ENCODE results near the gene PML.

PML gene

DNA sequence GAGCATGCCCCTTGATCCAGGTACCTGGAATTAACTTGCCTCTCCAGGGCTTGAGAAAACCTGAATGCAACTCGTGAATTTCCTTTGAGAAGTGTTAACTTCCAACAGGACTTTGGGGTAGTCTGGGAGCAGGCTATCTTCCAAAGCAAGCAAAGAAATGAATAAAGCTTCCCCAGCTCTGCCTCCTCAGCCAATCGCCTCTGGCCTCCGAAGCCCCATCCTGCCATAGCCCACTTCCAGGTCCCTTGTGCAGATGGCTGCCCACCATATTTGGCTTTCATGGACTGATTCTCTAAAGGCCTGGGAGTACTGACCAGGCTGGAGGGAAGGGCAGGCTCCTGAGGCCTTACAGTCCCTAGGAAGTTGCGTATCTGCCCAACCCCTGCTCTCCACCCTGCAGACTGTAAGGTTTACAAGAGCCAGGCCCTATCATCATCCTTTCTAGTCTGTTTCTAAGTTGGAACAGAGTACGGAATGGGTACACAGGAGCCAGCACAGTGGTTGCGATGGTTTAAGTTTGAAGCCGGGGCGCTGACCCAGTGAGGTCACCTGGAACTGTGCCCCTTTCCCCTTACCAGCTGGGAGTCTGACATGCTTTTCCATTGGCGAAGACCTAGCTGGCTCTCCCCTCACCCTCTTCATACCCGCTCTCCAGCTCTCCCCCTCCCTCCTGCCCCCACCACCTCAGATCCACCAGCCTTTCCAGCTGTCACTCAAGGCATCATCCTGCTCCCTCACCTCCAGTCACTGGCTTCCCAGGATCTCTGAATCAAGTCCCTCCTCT lies 1.1 kb upstream of the PML start:
- peaks cover 52% of the 10 kb centered on the region for H3K4me1 Mint-ChIP-seq (ENCODE audit: low read depth)
- peak overlapping the region; percentile 97 for H3K4me3 Mint-ChIP-seq
- intact Hi-C loops (cut with micrococcal nuclease) = no loop called here
- peak overlapping the region; percentile 91 for H3K27ac Mint-ChIP-seq
- H3K27me3 Mint-ChIP-seq = no peaks in the 10 kb centered on the region
- H3K9me3 Mint-ChIP-seq = no peaks in the 10 kb centered on the region
- H3K36me3 Mint-ChIP-seq (ENCODE audit: low read depth) = peaks cover 20% of the 10 kb centered on the region

DNA sequence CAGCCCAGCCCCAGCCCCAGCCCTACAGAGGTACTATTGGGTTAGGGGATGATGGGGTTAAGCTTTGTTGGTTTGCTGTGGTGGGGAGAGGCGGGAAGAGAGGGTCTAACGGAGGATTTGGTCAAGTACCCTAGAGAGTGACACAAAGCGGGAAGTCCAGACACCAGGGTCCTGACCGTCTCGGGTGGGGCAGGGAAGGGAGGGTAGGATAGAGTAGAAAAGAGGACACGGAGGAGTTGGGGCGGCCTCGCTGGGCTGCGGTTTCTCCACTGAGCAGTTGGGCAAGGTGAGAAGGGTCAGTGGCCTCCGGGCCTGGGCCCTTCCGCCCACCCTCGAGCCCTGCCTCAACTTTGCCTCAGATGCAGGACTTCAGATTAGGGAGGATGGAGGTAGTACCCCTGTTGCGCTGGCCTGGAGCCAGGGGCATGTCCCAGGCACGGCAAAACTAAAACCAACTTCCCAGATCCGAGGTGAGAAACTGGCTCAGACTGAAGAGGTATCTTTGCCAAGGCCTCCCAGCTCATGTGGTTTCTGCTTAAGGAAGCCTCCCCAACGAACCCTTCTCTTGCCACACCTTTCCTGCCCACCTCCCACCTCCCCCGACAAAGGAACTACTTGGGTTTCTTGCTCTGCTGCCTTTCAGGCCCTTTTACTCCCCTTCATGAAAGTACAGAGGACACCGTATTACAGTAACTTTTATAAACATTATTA lies 551 bp downstream of the PML start:
- H3K4me1 Mint-ChIP-seq (ENCODE audit: low read depth) = peaks cover 50% of the 10 kb centered on the region
- peaks cover 37% of the 10 kb centered on the region for H3K36me3 Mint-ChIP-seq (ENCODE audit: low read depth)
- no peaks in the 10 kb centered on the region for H3K9me3 Mint-ChIP-seq
- H3K4me3 Mint-ChIP-seq = peak overlapping the region; percentile 97
- H3K27ac Mint-ChIP-seq = peak overlapping the region; percentile 91
- intact Hi-C loops (cut with micrococcal nuclease) = no loop called here
- no peaks in the 10 kb centered on the region for H3K27me3 Mint-ChIP-seq

DNA sequence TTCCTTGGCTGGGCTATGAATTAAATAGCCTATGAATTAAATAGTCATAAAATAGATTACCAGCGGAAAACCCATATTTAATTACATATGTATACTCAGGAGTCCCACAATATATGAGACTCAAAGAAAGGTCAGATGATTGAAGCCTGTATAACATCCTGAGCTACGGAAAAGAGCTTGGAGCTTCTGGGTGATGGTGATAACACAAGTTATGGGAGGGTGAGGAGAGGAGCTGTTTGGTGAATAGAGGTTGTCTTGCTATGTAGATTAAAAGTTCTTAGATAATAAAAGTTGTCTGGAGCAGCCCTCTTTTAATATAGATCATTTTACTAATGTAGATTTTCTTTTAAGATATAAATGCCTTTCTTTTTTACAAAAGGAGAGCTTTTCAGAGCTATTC lies 1.8 kb downstream of the PML start:
- intact Hi-C loops (cut with micrococcal nuclease) = no loop called here
- no peaks in the 10 kb centered on the region for H3K27me3 Mint-ChIP-seq
- no peaks in the 10 kb centered on the region for H3K9me3 Mint-ChIP-seq
- H3K27ac Mint-ChIP-seq = peak overlapping the region; percentile 91
- peaks cover 48% of the 10 kb centered on the region for H3K4me1 Mint-ChIP-seq (ENCODE audit: low read depth)
- H3K36me3 Mint-ChIP-seq (ENCODE audit: low read depth) = peaks cover 48% of the 10 kb centered on the region
- H3K4me3 Mint-ChIP-seq = peak overlapping the region; percentile 37

DNA sequence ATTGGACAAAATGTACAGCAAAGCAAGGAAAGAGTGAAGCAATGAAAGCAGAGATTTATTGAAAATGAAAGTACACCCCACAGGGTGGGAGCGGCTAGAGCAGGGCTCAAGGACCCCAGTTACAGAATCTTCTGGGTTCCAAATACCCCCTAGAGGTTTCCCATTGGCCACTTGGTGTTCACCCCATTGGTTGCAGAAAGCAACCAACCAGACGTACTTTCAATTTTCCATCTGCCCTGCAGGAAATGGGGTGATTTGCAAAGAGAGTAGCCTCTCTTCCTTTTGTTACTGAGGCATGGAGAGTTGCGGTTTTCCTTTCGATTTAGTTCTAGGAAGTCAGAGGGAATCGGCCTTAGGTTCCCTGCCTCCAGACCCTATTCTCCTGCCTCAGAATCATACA lies 2.4 kb downstream of the PML start:
- intact Hi-C loops (cut with micrococcal nuclease) = no loop called here
- no peaks in the 10 kb centered on the region for H3K27me3 Mint-ChIP-seq
- H3K9me3 Mint-ChIP-seq = no peaks in the 10 kb centered on the region
- H3K4me3 Mint-ChIP-seq = peak overlapping the region; percentile 72
- peak overlapping the region; percentile 75 for H3K27ac Mint-ChIP-seq
- peaks cover 53% of the 10 kb centered on the region for H3K36me3 Mint-ChIP-seq (ENCODE audit: low read depth)
- peaks cover 46% of the 10 kb centered on the region for H3K4me1 Mint-ChIP-seq (ENCODE audit: low read depth)

DNA sequence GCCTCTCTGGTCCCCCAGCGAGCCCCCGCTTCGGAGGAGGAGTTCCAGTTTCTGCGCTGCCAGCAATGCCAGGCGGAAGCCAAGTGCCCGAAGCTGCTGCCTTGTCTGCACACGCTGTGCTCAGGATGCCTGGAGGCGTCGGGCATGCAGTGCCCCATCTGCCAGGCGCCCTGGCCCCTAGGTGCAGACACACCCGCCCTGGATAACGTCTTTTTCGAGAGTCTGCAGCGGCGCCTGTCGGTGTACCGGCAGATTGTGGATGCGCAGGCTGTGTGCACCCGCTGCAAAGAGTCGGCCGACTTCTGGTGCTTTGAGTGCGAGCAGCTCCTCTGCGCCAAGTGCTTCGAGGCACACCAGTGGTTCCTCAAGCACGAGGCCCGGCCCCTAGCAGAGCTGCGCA lies 3.5 kb downstream of the PML start:
- intact Hi-C loops (cut with micrococcal nuclease) = no loop called here
- no peak overlapping the region for H3K27ac Mint-ChIP-seq
- H3K27me3 Mint-ChIP-seq = no peaks in the 10 kb centered on the region
- H3K36me3 Mint-ChIP-seq (ENCODE audit: low read depth) = peaks cover 60% of the 10 kb centered on the region
- no peaks in the 10 kb centered on the region for H3K9me3 Mint-ChIP-seq
- H3K4me3 Mint-ChIP-seq = no peak overlapping the region
- H3K4me1 Mint-ChIP-seq (ENCODE audit: low read depth) = peaks cover 38% of the 10 kb centered on the region

DNA sequence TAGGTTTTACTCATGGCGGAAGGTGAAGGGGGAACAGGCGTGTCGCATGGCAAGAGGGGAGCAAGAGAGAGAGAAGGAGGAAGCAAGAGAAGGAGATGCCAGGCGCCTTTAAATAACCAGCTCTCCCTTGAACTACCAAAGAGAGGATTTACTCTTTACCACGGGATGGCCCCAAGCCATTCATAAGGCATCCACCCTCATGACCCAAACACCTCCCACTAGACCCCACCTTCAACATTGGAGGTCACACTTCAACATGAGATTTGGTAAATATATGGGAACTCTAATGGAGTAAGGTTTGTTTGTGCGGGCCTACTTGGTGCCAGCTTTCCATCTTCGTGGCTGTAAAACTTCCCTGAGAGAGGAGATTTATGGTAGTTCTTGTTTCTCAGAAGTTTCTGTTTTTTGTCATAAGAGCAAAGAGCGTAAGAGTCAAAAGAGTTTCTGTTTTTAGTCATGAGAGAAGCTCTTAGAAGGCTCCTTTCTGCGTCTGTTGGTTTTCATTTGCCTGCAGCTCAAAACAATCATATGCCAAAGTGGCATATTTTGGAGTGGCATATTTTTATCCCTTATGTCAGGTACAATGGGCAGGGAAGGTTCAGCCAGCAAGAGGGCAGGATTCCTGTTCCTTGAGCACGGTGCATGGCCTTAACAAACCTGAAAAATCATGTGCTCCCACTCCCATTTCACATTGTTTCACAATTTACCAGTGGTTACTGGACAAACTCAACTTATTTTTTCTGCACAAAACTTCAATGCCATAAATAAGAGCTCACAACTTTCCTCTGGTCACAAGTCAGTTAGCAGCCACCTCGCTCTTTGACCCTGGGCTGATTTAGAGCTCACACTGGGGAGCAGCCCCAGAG lies 12.5 kb downstream of the PML start:
- Mint-ChIP-seq H3K9me3 (no peaks in the 10 kb centered on the region), H3K27ac (peak overlapping the region; percentile 48)

DNA sequence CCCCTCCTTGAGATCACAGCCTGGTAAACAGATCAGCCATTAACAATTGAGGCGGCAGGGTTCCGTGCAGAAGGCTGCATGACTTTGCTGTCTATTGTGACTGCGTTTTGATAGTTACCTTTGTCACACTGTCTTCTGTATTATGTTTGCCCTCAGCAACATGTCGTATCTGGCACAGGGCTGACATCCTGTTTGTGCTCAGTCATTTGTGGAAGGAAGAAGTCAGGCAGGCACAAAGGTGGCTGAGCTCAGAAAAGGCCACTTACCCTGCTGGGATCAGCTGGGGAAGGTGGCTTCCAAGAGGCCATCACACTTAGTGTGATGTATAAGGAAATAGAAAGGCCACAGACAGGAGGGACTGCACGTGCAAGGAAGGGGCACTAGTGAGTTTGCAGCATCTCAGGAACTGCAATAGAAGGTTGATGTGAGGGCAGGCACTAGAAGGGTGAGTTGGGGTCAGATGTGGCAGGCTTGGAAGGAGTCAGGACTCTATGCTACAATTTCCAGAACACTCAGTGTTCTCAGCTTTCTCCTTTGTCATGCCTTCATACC lies 13.4 kb downstream of the PML start:
- Mint-ChIP-seq H3K27me3 (no peaks in the 10 kb centered on the region), H3K27ac (peak overlapping the region; percentile 48), H3K36me3 (ENCODE audit: low read depth) (peaks cover 68% of the 10 kb centered on the region), H3K9me3 (no peaks in the 10 kb centered on the region), H3K4me1 (ENCODE audit: low read depth) (peaks cover 69% of the 10 kb centered on the region), H3K4me3 (no peak overlapping the region)
- intact Hi-C loops (cut with micrococcal nuclease) = no loop called here

More for the DNA sequence above, 12.5 kb downstream of the PML start:
- Mint-ChIP-seq H3K36me3 (ENCODE audit: low read depth) (peaks cover 75% of the 10 kb centered on the region), H3K27me3 (no peaks in the 10 kb centered on the region), H3K4me1 (ENCODE audit: low read depth) (peaks cover 69% of the 10 kb centered on the region), H3K4me3 (peak overlapping the region; percentile 9)
- intact Hi-C loops (cut with micrococcal nuclease) = no loop called here

DNA sequence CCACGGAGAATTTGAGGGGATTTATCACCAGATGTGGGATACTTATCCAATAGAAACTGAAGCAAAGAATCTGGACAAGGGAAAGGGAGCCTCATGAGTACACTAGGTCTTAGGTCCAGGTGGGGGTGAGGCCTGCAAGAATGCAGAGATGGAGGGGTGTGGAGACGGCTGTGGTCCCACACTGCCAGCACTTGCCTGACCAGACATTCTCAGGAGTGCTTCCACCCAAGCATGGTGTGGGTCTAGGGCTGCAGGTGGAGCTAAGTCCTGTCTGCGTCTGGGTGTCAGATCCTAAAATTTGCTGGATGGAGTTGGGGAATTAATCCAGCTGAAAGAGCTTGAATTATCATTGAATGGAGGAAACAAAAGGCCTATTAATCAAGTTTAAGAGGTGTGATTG lies 14.4 kb downstream of the PML start:
- H3K27ac Mint-ChIP-seq = peak overlapping the region; percentile 48
- no peaks in the 10 kb centered on the region for H3K27me3 Mint-ChIP-seq
- H3K4me3 Mint-ChIP-seq = no peak overlapping the region
- H3K4me1 Mint-ChIP-seq (ENCODE audit: low read depth) = peaks cover 64% of the 10 kb centered on the region
- H3K36me3 Mint-ChIP-seq (ENCODE audit: low read depth) = peaks cover 60% of the 10 kb centered on the region
- H3K9me3 Mint-ChIP-seq = no peaks in the 10 kb centered on the region
- intact Hi-C loops (cut with micrococcal nuclease) = no loop called here

DNA sequence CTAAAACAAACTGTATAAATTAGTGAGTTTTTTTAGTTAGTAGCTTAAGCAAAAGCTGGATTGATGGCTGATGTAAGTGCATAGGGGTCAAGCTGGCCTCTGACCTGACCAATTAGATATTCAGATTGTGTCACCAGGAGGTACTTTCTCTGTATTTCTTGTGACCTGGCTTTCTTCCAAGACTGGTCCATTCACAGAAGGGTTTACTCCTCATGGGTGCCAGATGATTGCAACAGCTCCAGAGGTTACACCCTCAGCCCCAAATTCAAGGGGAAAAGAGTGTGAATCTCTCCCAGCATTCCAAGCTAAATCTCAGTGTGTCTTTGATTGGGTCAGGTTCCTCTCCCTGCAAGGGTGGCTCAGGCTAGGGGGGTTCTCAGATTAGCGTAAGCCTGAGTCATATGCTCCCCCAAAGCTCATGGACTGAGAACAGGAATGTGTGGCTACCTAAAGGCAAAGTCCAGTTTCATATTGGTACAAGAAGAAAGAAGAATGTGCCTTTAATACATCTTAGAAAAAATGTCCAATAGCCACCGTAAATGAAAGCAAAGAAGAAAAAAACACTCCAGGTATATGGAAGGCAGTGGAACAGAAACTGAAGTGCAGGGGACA lies 16.5 kb downstream of the PML start:
- Mint-ChIP-seq H3K4me1 (ENCODE audit: low read depth) (peaks cover 61% of the 10 kb centered on the region), H3K27me3 (no peaks in the 10 kb centered on the region), H3K36me3 (ENCODE audit: low read depth) (peaks cover 60% of the 10 kb centered on the region), H3K4me3 (no peak overlapping the region), H3K9me3 (no peaks in the 10 kb centered on the region), H3K27ac (no peak overlapping the region)
- intact Hi-C loops (cut with micrococcal nuclease) = no loop called here

DNA sequence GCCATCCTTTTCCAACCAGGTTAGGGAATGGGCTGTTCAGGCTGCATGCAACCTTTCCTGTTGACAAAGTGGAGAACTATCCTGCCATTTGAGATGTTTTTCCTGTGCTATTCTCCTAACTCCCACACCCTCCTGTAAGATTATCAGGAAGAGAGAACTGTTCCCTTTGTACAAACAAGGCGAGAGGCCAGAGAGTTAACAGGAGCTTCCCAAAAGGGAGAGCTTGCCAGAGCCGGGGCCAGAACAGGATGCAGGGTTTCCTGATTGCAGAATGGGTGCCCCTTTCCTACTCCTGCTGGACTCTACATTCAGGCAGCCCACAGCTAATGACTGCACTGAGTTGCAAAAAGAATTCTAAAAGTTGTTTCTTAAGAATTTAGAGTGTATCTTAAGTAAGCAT lies 17.1 kb downstream of the PML start:
- Mint-ChIP-seq H3K27me3 (no peaks in the 10 kb centered on the region), H3K27ac (no peak overlapping the region), H3K9me3 (no peaks in the 10 kb centered on the region), H3K4me3 (no peak overlapping the region), H3K36me3 (ENCODE audit: low read depth) (peaks cover 54% of the 10 kb centered on the region), H3K4me1 (ENCODE audit: low read depth) (peaks cover 55% of the 10 kb centered on the region)
- intact Hi-C loops (cut with micrococcal nuclease) = no loop called here

DNA sequence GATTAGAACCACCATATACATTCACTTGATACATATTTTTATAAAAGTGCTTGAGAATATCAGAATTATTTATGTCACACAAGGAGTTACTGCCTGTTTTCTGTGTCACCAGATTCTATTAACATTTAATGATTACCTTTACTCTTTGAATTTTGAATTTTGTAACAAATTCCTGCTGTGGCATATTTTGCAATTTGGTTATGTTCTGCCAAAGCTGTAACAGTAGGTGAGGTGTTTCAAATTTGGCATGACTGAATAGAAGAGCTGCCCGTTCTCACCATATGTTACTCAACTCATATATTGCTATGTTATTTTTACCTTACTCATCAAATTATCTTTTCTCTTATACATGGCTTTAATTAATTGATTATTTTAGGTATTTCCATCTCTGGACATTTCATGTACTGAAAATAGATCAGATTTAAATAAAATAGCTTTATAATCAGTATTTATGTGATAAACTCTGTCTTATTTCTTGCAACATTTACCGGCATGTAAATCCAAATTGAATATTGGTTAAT lies 18.9 kb downstream of the PML start:
- H3K36me3 Mint-ChIP-seq (ENCODE audit: low read depth) = peaks cover 37% of the 10 kb centered on the region
- H3K9me3 Mint-ChIP-seq = no peaks in the 10 kb centered on the region
- intact Hi-C loops (cut with micrococcal nuclease) = no loop called here
- no peak overlapping the region for H3K27ac Mint-ChIP-seq
- peaks cover 37% of the 10 kb centered on the region for H3K4me1 Mint-ChIP-seq (ENCODE audit: low read depth)
- H3K4me3 Mint-ChIP-seq = no peak overlapping the region
- no peaks in the 10 kb centered on the region for H3K27me3 Mint-ChIP-seq

DNA sequence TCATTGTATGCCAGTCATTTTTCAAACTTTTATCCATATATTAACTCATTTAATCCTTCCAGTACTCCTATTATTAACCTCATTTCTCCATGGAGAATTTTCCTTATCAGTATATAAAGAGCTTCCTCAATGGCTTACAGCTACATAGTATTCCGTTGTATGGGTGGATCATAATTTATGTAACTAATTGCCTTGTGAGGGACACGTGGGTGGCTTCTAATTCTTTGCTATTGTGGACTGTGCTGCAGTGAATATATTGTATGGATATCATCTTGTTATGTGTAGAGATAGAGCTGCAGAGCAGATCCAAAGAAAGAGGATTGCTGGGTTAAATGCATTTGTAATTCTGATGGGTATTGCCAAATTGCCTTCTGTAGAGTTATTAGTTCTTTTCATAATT lies 25.2 kb downstream of the PML start:
- peaks cover 8% of the 10 kb centered on the region for H3K4me1 Mint-ChIP-seq (ENCODE audit: low read depth)
- no peaks in the 10 kb centered on the region for H3K27me3 Mint-ChIP-seq
- H3K4me3 Mint-ChIP-seq = no peak overlapping the region
- H3K27ac Mint-ChIP-seq = no peak overlapping the region
- H3K9me3 Mint-ChIP-seq = no peaks in the 10 kb centered on the region
- peaks cover 52% of the 10 kb centered on the region for H3K36me3 Mint-ChIP-seq (ENCODE audit: low read depth)
- intact Hi-C loops (cut with micrococcal nuclease) = no loop called here

DNA sequence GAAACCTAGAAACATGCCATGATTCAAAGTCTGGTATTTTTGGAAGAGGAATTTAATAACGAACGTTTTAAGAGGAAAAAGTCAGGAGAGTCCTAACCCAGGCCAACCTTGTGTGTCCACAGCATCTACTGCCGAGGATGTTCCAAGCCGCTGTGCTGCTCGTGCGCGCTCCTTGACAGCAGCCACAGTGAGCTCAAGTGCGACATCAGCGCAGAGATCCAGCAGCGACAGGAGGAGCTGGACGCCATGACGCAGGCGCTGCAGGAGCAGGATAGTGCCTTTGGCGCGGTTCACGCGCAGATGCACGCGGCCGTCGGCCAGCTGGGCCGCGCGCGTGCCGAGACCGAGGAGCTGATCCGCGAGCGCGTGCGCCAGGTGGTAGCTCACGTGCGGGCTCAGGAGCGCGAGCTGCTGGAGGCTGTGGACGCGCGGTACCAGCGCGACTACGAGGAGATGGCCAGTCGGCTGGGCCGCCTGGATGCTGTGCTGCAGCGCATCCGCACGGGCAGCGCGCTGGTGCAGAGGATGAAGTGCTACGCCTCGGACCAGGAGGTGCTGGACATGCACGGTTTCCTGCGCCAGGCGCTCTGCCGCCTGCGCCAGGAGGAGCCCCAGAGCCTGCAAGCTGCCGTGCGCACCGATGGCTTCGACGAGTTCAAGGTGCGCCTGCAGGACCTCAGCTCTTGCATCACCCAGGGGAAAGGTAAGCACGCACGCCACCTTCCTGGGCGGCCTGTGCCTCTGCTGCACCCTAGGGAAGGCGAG lies 28.4 kb downstream of the PML start:
- Mint-ChIP-seq H3K27ac (no peak overlapping the region), H3K36me3 (ENCODE audit: low read depth) (peaks cover 71% of the 10 kb centered on the region), H3K9me3 (no peaks in the 10 kb centered on the region), H3K27me3 (no peaks in the 10 kb centered on the region), H3K4me1 (ENCODE audit: low read depth) (peaks cover 5% of the 10 kb centered on the region), H3K4me3 (no peak overlapping the region)
- intact Hi-C loops (cut with micrococcal nuclease) = no loop called here

Data from dendritic cell treated with granulocyte-macrophage colony-stimulating factor and Interleukin-4, amounts not matched to agents 40 ng/mL and 50 ng/mL, for 4 days (primary cell).